ENCODE results near the gene FZD7.

FZD7 gene

GRCh38 chr2:202033317-202034248 is at the start of gene FZD7:
Gene FZD7, plus strand, starts transcription at chr2:202033855. Its CDS starts 793 bp downstream, at chr2:202034648.
- peak; percentile 56 to 79 for DNase-seq

DNA sequence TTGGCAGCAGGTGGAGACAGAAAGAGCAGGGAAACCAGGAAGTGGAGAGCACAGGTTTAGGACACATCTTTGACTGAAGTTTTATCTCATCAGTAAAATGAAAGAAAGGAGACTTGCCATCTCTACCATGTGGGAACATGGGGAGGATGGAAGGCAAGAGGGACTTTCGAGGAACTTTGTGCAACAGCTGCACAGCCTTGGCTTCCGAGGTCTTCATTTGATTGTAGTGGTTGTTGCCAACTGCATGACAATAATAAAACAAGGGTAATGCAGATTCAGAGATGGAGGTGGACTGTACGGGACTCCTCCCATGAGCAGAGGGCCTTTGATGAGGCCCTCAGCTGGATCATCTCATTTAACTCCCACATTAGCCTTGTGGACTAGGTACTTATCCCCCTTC is 49.3 kb upstream of the FZD7 start:
- DNase-seq, result no peak

DNA sequence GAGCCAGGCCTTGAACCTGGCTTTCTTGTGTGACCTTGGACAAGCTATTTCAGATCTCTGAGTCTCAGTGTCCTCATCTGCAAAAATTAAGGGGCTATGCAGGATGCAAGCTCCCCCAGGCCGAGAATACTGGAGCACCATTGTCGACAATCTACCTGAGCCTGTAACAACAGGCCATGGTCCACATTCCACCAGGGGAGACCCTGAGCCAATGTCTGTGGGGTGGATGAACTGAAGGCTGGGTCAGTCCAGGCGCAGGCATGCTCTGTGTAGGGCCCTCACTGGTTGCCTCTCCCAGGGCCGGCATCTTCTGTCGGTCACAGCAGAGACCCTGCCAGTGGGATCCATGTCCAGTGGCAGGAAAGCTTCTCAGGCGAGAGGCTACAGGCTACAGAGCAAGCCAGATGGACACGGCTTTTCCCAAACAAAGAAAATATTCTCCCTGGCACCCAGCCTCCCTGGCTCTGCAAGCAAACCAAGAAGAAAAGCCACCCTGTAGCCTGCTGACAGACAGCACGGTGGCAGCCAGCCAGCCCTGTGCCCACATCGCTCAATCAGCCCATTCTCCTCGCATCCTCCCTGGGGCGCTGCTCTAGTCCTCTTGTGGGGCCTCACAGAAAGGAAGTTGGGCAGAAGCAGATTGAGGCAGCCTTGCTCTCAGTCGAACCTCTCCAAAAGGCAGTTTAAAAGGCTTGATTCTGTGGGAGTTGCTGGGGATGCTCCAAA is 48.7 kb upstream of the FZD7 start:
- peak; percentile 57 to 67 for DNase-seq

- DNase-seq, result no peak
These were observed 47.8 kb upstream of the FZD7 start for GRCh38 chr2:201985728-201986462.

DNA sequence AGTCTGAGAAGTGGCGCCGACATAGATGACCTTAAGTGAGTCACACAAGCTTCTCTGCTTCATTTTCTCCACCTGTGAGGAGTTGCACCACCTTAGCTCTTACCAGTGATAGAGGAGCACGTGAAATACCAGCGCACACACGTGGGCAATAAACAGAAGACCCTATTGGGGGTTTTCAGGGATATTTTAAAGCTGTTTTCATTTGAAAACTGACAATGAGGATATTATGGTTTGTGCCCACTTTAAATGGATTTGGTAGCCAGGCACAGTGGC is 47.3 kb upstream of the FZD7 start:
- no peak for DNase-seq

DNA sequence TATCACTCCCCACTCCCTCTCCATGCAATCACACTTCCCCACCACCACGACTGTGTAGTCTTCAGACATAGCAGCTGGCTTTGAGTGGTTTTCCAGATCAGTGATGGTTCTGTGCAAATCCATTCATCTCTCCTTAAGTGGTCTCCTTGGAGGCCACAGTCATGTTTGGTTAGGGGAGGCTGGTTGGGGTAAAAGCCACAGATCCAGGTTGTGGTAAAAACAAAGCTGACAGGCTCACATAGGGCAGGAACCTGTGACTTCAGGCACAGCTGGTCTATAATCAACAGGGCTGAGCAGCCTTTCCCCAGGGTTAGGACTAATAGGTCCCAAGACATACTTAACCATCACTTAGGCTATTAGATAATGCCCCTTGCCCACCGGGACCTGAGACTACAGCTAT is 46.2 kb upstream of the FZD7 start:
- DNase-seq, result no peak

GRCh38 chr2:201990069-201990468 is 43.6 kb upstream of the FZD7 start:
- no peak for DNase-seq

GRCh38 chr2:201992960-201993359 is 40.7 kb upstream of the FZD7 start:
- DNase-seq, result no peak

GRCh38 chr2:201994973-201995638 is 38.5 kb upstream of the FZD7 start:
- no peak for DNase-seq

DNA sequence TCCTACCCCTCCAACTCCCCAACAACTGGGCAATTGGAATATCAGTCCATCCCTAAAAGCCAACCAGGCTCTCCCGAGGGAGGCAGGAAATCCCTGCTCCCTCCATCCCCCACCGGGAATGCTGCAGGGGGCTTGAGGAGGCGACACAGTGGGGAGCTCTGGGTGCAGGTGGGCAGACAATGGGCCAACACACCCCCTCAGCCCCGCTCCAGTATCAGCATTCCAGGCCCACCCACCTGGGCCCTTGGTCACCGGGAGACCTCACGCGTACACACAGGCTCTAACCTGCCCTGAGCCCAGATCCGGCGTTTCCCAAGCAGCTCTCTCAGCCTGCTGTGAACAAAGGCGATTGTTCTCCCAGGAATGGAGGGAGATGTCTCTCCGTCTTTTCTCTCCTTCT is 37.6 kb upstream of the FZD7 start:
- no peak for DNase-seq

DNA sequence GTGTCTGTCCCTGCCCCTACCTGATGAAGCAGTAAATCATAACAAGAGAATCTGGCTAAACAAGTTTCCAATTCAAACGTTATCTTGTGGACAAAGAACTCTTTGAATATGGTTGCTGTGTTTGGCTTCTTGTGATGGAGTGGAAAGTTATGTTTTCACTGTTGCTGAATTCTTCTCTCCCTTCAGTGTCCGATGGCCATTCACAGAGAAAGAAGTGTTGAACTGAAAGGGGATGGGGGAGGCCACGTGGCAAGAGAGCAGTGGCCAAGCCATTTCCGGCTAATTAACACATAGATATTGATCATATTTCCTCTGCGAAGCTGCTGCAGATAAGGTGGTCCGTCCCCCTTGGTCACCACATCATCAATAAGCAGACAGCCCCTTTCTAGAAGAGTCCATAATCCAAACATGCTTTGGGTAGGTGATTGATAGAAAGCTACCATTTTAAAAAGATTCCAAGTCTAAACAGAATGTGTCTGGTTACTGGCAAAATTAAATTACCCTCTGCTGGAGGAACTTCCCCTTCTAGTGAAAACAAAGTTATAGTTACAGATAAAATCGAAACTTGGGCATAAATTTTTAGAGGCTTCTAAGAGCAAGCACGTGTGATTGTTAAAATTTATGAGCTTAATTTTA is 36.9 kb upstream of the FZD7 start:
- DNase-seq, result no peak

GRCh38 chr2:201999279-201999678 is 34.4 kb upstream of the FZD7 start:
- no peak for DNase-seq

DNA sequence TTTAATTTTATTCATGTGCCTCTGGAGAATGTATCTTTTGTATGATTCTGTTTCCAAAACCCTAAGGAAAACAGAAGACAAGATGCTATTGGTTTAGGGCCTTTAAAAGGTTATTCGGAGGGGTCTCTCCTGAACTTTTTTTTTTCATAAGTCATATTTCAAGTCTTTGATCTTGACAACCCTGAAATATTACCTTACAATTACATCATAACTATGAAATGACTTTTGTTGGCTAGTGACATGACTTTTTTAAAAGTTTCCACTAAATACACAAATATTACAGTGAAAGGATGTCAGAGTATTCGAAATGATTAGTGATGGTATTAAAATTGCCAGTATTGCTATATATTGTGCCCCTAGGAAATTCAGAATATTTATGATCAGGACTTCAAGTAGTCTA is 31.8 kb upstream of the FZD7 start:
- DNase-seq, result no peak

DNA sequence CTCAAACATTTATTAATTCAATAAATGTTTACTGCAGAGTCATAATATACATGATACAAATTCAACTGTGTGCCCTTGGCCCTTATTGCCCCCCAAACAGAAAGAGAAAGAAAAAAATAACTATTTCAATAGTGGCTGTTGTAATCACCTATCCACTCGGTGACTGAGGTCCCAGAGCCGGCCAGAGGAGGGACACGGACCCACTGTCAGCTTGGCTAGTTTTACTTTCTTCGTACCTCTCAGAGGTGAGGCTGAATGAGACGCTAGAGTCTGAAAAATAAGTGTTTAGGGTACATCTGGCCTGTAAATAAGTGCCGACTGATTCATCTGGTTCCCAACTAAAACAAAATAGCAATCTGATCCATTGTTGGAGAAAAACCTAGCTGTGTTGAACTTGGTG is 31.3 kb upstream of the FZD7 start:
- DNase-seq, result no peak

DNA sequence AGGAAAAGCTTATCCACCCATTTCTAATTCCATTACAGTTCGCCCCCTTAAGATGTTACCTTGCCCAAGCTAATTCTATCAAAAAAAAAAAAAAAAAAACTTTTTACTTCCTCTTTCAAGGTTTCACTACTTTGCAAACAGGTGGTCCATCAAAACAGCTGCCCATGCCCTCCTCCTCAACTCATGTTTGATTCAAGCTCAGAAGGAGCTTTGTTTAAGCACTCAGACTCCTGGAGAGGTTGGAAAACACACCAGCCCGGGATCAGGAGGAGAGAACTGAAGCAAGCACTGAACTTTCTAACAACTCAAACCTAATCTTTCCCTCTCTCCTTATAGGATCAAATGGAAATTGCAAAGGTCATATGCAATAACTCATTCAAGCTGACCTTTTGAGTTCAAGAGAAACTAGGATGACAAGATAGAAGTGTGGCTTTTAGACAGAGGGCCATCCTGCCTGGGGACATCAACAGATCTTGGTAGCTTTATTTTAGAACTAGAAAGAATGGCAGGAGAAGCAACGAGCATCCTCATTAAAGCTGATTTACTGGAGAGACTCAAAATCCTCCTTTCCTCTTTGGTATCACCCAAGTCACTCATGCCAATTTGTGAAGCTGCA is 28.3 kb upstream of the FZD7 start:
- no peak for DNase-seq

GRCh38 chr2:202006301-202006700 is 27.4 kb upstream of the FZD7 start:
- DNase-seq, result no peak

- DNase-seq, result no peak
These were observed 26.4 kb upstream of the FZD7 start for GRCh38 chr2:202007015-202007982.

- no peak for DNase-seq
These were observed 25.7 kb upstream of the FZD7 start for GRCh38 chr2:202007983-202008354.

DNA sequence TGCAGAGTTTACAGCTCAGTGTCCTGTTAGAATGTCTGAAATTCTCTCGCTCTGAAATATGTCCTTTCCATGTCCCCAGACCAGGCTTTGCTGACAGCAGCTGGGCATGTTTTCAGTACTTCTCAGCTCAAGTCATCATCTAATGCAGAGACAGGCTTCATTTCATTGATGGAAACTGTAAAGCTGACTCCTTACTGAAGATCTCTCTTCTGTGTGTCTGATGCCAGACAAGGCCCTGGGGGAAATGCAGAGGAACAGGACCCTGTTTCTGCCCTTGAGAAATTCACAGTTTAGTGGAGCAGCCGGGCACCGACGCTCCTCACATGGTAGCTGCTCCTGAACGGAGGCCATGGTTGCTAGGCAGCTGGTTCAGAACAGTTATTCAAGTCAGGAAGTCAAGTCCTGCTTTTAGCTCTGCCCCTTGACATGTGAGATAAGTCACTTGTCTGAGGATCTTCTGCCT is 24.6 kb upstream of the FZD7 start:
- DNase-seq, result no peak

DNA sequence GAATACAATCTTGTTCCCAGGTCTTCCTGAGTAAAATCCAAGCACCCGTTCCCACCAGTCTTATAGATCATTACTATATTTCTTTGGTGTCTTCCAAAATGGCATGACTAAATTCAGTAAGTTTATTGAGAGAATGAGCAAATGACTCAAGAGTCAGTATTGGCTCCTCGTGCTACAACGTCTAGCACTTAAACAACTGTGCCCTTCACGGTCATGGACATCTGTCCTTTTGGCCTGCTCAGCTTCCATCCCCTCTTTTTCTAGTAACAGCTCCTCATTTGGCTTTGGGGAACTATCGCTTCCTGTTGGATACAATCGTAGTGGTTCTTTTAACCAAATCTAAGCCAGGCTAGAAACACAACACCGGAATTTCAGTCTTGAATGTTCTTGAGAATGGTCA is 24.1 kb upstream of the FZD7 start:
- DNase-seq, result no peak

- no peak for DNase-seq
These were observed 19.3 kb upstream of the FZD7 start for GRCh38 chr2:202014318-202014717.
